ENCODE results near the gene TFAM. TPM values are rescaled to one million over a fixed set of nuclear protein-coding genes. Genes with fewer than 3 reads are reported as not detected.
A peak's percentile ranks its signal among the peaks of the same experiment; 100 is the strongest.

The TFAM gene
- total RNA-seq: 10 to 100 TPM; 13.0 to 33.8 (median 21.2) TPM
- polyA plus RNA-seq: 10 to 100 TPM in 1 of 2 donors, 1 to 10 TPM in 1; 4.6 to 18.8 TPM
- long read RNA-seq, donor 1, full-length matches to known transcripts: 6 of 9 reads
- long read RNA-seq, donor 1, partial matches to known transcripts: 1 of 9 reads
- long read RNA-seq, donor 1, other reads (novel, unspliced or antisense): 2 of 9 reads
- long read RNA-seq, donor 2, full-length matches to known transcripts: 4 of 7 reads
- long read RNA-seq, donor 2, partial matches to known transcripts: 1 of 7 reads
- long read RNA-seq, donor 2, other reads (novel, unspliced or antisense): 2 of 7 reads
- long read RNA-seq, donor 3, full-length matches to known transcripts: 2 of 5 reads
- long read RNA-seq, donor 3, partial matches to known transcripts: 1 of 5 reads
- long read RNA-seq, donor 3, other reads (novel, unspliced or antisense): 2 of 5 reads

DNA sequence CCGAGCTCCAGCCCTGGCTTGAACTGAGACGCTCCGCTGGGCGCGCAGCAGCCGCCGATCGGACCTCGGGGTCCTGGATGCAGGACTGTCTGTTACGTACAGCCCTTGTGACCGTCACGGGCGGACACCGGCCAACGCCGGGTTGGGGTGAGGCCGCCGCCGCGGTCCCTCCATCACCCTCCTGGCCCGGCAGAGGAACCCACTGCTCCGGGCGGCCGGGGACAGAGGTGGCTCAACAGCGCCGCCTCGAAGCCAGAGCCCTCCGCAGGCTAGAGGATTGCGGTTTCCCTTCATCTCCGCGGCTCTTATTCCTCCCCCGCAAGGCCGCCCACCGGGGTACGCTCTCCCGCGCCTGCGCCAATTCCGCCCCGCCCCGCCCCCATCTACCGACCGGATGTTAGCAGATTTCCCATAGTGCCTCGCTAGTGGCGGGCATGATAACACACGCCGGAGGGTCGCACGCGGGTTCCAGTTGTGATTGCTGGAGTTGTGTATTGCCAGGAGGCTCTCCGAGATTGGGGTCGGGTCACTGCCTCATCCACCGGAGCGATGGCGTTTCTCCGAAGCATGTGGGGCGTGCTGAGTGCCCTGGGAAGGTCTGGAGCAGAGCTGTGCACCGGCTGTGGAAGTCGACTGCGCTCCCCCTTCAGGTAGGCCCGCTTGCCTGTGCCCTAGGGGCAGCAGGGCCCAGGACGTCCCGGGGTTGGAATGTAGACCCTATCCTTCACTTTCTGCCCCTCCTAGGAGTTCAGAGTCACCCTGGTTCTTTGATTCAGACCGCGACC, at the start of gene TFAM:
Gene TFAM (plus strand): TSS at position 412 of the 785 bp plus-strand sequence. CDS start 138 bp downstream, at position 550.
- DNase-seq (peak; percentile 95 to 98 (median 96)), ATAC-seq (peak; percentile 98 to 99 (median 99))
- intact Hi-C loops (cut with DNase I): loop anchor here (1.0 to 10.0 kb wide), 12 partner anchors 48 to 210 kb away; partner anchors contain the start of genes UBE2D1 (in 7 of the 10), CISD1 (in 1 of the 10) and IPMK (in 1 of the 10)
- peak within 1 kb of the TSS; percentile 89 to 98 (median 91) for H3K27ac ChIP-seq
- 0 to 2% (median 0%) methylated on average over 30 to 65 of the region's 65 CpGs for WGBS, 4 donors
- H3K4me3 ChIP-seq: peak within 1 kb of the TSS; percentile 54 to 96 (median 84)
- H3K9me3 ChIP-seq: no peaks in the 10 kb centered on the region
- H3K36me3 ChIP-seq: peaks cover 0 to 36% (median 27%) of the 10 kb centered on the region in 9 donors
- peaks cover 0 to 29% (median 18%) of the 10 kb centered on the region in 12 donors for H3K4me1 ChIP-seq
- TF ChIP-seq, protein P1, sequence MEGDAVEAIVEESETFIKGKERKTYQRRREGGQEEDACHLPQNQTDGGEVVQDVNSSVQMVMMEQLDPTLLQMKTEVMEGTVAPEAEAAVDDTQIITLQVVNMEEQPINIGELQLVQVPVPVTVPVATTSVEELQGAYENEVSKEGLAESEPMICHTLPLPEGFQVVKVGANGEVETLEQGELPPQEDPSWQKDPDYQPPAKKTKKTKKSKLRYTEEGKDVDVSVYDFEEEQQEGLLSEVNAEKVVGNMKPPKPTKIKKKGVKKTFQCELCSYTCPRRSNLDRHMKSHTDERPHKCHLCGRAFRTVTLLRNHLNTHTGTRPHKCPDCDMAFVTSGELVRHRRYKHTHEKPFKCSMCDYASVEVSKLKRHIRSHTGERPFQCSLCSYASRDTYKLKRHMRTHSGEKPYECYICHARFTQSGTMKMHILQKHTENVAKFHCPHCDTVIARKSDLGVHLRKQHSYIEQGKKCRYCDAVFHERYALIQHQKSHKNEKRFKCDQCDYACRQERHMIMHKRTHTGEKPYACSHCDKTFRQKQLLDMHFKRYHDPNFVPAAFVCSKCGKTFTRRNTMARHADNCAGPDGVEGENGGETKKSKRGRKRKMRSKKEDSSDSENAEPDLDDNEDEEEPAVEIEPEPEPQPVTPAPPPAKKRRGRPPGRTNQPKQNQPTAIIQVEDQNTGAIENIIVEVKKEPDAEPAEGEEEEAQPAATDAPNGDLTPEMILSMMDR (IDR thresholded peaks at IDR 0.05): peak in 9 of 12 donors; percentile 3 to 75 (median 63)
- peak in 1 of 2 donors; percentile 80 for TF ChIP-seq POLR2A (IDR thresholded peaks at IDR 0.05)
- no peaks in the 10 kb centered on the region for H3K27me3 ChIP-seq

DNA sequence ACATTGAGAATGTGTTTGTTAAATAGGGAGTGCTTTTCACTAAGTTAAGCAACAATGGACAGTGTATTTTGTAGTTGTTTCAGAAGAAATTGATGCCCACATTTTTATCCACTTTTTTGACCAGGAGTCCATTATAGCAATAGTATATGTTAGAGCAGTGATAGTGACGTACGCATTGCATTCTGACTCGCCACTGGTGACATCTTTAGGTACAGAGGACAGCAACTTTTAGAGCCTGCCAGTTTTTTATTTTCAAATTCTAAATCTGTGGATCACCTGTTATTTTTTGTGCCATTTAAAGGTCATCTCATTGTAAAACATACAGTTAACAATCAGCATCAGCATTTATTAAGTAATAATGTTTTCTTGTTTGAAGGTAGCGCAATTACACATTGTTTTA, 49.0 kb upstream of the TFAM start:
- ATAC-seq: no peak
- no peaks in the 10 kb centered on the region for H3K36me3 ChIP-seq
- intact Hi-C loops (cut with DNase I): loop anchor here in 6 of 10 donors (5.0 to 10.0 kb wide), 4 partner anchors 36 to 69 kb away; partner anchors contain the start of genes CISD1 (in 2 of the 6), IPMK (in 2 of the 6) and TFAM (in 1 of the 6)
- DNase-seq: no peak
- H3K9me3 ChIP-seq: no peaks in the 10 kb centered on the region
- peak overlapping the region in 10 of 12 donors; percentile 87 to 97 (median 92) for H3K27ac ChIP-seq
- H3K4me1 ChIP-seq: peaks cover 0 to 57% (median 24%) of the 10 kb centered on the region in 12 donors
- no peaks in the 10 kb centered on the region for H3K27me3 ChIP-seq
- peak overlapping the region; percentile 76 to 97 (median 90) for H3K4me3 ChIP-seq
- 58 to 76% (median 64%) methylated on average over 4 of the region's 4 CpGs for WGBS, 4 donors
- no peak for TF ChIP-seq POLR2A (IDR thresholded peaks at IDR 0.05)
- TF ChIP-seq, protein P1 (IDR thresholded peaks at IDR 0.05): no peak

- Histone ChIP-seq H3K27ac (peak overlapping the region in 9 of 12 donors; percentile 14 to 42 (median 18)), H3K4me1 (peaks cover 3 to 60% (median 28%) of the 10 kb centered on the region in 12 donors), H3K36me3 (no peaks in the 10 kb centered on the region), H3K9me3 (no peaks in the 10 kb centered on the region), H3K27me3 (no peaks in the 10 kb centered on the region), H3K4me3 (peak overlapping the region in 4 of 12 donors; percentile 5 to 11 (median 6))
- DNase-seq: no peak
- intact Hi-C loops (cut with DNase I): no loop called here
- no peak for ATAC-seq
- 24 to 35% (median 32%) methylated on average over 4 of the region's 4 CpGs for WGBS, 4 donors
- TF ChIP-seq, protein P1 (IDR thresholded peaks at IDR 0.05): no peak
- TF ChIP-seq POLR2A (IDR thresholded peaks at IDR 0.05): no peak
These were observed 43.8 kb upstream of the TFAM start for GRCh38 chr10:58341422-58341821.
